Caco-2 (cell line): ENCODE data around the gene SDF4. TPM values are rescaled to one million over a fixed set of nuclear protein-coding genes. Genes with fewer than 3 reads are reported as not detected.

Experiments used
- BruUV-seq: library from RNA; stranded (reverse); fragments of 400-500 nt; replicated peaks from 2 replicates; lab custom pipeline; 2021; lab: Mats Ljungman, UMichigan
- CTCF ChIA-PET: fragments of 300-600 bp; sonication (Branson Sonifier 250); formaldehyde crosslinking; loops from one replicate; lab custom pipeline; 2022; ENCODE audit warnings: antibody characterized with exemption; lab: Charles Lee
- POLR2A ChIA-PET: fragments of 300-600 bp; sonication (Branson Sonifier 250); formaldehyde crosslinking; loops from one replicate; lab custom pipeline; 2022; ENCODE audit warnings: antibody characterized with exemption; lab: Charles Lee
- DNase-seq, 2 experiments: peaks; one replicate each; pipeline versions ENCODE4 v3.0.0 to v3.0.0-alpha.2; 2020 to 2022
- H3K27me3 ChIP-seq: replicated peaks from 2 replicates; pipeline ENCODE4 v1.6.0; 2011; ENCODE audit warnings: low read length; ENCODE audit not compliant: control insufficient read depth, insufficient read depth
- H3K36me3 ChIP-seq: 2 replicates; pipeline ENCODE4 v1.5.1; 2011; ENCODE audit warnings: low read length; ENCODE audit not compliant: control insufficient read depth, insufficient read depth
- H3K4me1 ChIP-seq: fragments of 250-450 bp; sonication (Bioruptor Pico); 2 replicates; pipeline ENCODE4 v1.5.1; 2020; ENCODE audit warnings: mild to moderate bottlenecking
- H3K4me3 ChIP-seq: 2 replicates; pipeline ENCODE4 v1.5.1; 2011; ENCODE audit warnings: low read depth, mild to moderate bottlenecking, control low read depth, low read length
- H3K9me3 ChIP-seq: fragments of 250-450 bp; sonication (Bioruptor Pico); 2 replicates; pipeline ENCODE4 v1.5.1; 2020; ENCODE audit warnings: mild to moderate bottlenecking, moderate library complexity
- H3K27ac Mint-ChIP-seq: one replicate; pipeline ENCODE4 v1.8.0; 2022; ENCODE audit warnings: mixed read lengths; ENCODE audit not compliant: unreplicated experiment
- H3K27me3 Mint-ChIP-seq: one replicate; pipeline ENCODE4 v1.8.0; 2022; ENCODE audit warnings: mixed read lengths; ENCODE audit not compliant: insufficient read depth, unreplicated experiment
- H3K36me3 Mint-ChIP-seq: one replicate; pipeline ENCODE4 v1.8.0; 2022; ENCODE audit warnings: mild to moderate bottlenecking, mixed read lengths; ENCODE audit not compliant: insufficient read depth, unreplicated experiment
- H3K4me1 Mint-ChIP-seq: one replicate; pipeline ENCODE4 v1.8.0; 2022; ENCODE audit warnings: low read depth, mixed read lengths; ENCODE audit not compliant: unreplicated experiment
- H3K4me3 Mint-ChIP-seq: one replicate; pipeline ENCODE4 v1.8.0; 2022; ENCODE audit warnings: mild to moderate bottlenecking, moderate library complexity, mixed read lengths; ENCODE audit not compliant: unreplicated experiment
- H3K9me3 Mint-ChIP-seq: one replicate; pipeline ENCODE4 v1.8.0; 2022; ENCODE audit warnings: mixed read lengths; ENCODE audit not compliant: unreplicated experiment
- intact Hi-C: fragments of 100-400 bp; cut with micrococcal nuclease; formaldehyde crosslinking; loops from one replicate; pipeline ENCODE4 v1.10.0; 2022; ENCODE audit not compliant: unreplicated experiment
- total RNA-seq: library from RNA; stranded (reverse); gene quantifications from 2 replicates; pipeline ENCODE4 v1.2.3, GENCODE V29; 2022
- TF ChIP-seq, protein P1 (sequence below), 2 experiments: fragments of 200-600 bp in 1 of 2; IDR thresholded peaks; 1 replicate in 1 of 2; 2 replicates in 1 of 2; pipeline versions ENCODE4 v1.5.1 to v1.8.0; 2011 to 2022; ENCODE audit warnings: antibody characterized with exemption in 1 of 2, control low read depth in 1 of 2, inconsistent platforms in 1 of 2, low read depth in 1 of 2, low read length in 1 of 2, mild to moderate bottlenecking in 1 of 2, moderate library complexity in 1 of 2; ENCODE audit not compliant: insufficient read depth in 1 of 2, severe bottlenecking in 1 of 2, unreplicated experiment in 1 of 2

Gene SDF4
- total RNA-seq, 1 experiment from 2014 or later, result 140 TPM

DNA sequence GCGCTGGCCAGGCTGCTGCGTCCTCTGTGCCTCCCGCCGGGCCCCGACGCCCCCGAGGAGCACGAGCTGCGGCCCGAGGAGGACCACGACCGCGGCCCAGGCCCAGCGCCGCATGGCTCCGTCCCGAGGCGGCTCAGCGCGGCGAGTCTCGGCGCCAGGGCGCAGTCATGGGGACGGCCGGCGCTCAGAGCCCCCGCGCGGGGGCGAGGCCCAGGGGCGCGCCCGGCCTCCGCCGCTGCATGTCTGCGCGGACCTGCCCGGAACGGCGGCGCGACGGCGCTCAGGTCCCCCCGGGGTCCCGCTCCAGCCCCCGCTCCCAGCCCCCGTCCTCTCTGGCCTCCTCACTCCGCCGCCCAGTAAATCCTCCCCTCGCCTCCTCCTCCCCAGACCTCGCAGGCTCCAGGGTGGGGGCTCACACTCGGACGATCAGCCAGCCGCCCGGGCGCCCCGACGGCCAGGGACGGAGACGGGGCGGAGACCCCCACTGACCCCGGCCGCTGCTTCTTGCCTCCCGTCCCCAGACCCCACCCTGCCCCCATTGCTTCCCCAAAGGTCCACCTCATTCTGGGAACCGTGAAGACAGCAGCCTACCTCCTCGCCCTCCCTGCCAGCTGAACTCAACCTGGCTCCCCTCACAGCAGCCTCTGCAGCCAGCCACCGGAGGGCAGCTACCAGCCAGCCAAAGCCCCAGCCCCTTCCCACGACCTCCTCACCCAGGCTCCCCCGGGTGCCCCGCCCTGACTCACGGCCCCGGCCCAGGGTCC lies 15.0 kb upstream of the SDF4 start, which contains the start of gene C1QTNF12:
Gene C1QTNF12, minus strand, starts transcription at position 146 of the 764 bp plus-strand sequence. Its CDS starts 32 bp downstream, at position 114.
- no peak within 1 kb of the TSS for H3K4me3 ChIP-seq
- Mint-ChIP-seq H3K36me3 (peaks cover 9% of the 10 kb centered on the region), H3K27ac (no peak within 1 kb of the TSS), H3K27me3 (no peaks in the 10 kb centered on the region), H3K9me3 (no peaks in the 10 kb centered on the region), H3K4me1 (no peaks in the 10 kb centered on the region), H3K4me3 (no peak within 1 kb of the TSS)
- ChIA-PET CTCF (interaction anchor here (0.6 kb wide), 1 partner anchor 264 kb away, joined by 7 read pairs; no protein-coding TSS in a partner anchor), POLR2A (no interaction called here)
- H3K9me3 ChIP-seq, result no peaks in the 10 kb centered on the region
- intact Hi-C loops, result no loop called here
- H3K4me1 ChIP-seq, result peaks cover 7% of the 10 kb centered on the region; the same call in 1 of the 2 replicates
- no peak for DNase-seq
- BruUV-seq, result no TSS peak
- TF ChIP-seq, protein P1, sequence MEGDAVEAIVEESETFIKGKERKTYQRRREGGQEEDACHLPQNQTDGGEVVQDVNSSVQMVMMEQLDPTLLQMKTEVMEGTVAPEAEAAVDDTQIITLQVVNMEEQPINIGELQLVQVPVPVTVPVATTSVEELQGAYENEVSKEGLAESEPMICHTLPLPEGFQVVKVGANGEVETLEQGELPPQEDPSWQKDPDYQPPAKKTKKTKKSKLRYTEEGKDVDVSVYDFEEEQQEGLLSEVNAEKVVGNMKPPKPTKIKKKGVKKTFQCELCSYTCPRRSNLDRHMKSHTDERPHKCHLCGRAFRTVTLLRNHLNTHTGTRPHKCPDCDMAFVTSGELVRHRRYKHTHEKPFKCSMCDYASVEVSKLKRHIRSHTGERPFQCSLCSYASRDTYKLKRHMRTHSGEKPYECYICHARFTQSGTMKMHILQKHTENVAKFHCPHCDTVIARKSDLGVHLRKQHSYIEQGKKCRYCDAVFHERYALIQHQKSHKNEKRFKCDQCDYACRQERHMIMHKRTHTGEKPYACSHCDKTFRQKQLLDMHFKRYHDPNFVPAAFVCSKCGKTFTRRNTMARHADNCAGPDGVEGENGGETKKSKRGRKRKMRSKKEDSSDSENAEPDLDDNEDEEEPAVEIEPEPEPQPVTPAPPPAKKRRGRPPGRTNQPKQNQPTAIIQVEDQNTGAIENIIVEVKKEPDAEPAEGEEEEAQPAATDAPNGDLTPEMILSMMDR (IDR thresholded peaks at IDR 0.05; ENCODE audit: insufficient read depth in 1 of 2, low read depth in 1 of 2, low read length in 1 of 2, severe bottlenecking in 1 of 2, unreplicated experiment in 1 of 2), result no peak
- no peaks in the 10 kb centered on the region for H3K27me3 ChIP-seq
- H3K36me3 ChIP-seq, result no peaks in the 10 kb centered on the region

DNA sequence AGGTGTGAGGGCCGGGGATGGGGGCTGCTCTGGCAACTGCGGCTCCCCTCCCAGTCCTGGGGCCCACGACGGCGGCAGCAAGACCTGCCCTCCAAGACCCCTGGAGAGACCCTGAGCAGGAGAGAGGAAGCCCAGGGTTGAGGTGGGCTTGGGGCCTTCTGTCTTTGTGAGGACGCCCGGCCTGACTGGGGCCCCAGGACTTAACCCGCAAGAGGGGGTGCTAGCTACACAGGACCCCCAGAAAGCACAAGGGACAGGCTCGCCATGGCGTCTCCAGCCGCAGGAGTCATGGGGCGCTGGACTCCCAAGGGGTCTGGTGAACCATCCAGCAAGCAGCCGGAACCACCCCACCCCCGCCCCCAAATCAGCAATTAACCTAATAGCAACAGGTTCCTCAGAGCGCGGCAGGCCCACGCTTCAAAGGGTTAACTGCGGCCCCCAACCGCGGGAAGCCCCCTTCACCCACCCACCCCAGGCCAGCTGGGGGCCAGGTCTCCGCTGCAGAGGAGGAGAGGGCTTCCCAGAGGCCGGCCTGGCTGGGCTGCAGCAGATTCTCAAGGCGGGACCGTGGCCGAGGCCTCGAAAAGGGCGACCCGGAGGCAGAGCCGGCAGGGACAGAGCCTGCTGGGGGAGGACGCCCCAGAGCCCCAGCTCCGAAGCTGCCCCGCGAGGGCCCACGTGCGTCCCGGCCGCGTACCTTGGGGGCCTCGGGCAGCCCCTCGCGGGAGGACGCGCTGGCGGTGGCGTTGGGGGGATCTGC lies 14.2 kb upstream of the SDF4 start:
- Mint-ChIP-seq H3K4me3 (no peak overlapping the region), H3K27ac (no peak overlapping the region), H3K36me3 (peaks cover 16% of the 10 kb centered on the region), H3K4me1 (no peaks in the 10 kb centered on the region), H3K9me3 (no peaks in the 10 kb centered on the region), H3K27me3 (no peaks in the 10 kb centered on the region)
- TF ChIP-seq, protein P1 (IDR thresholded peaks at IDR 0.05; ENCODE audit: insufficient read depth in 1 of 2, low read depth in 1 of 2, low read length in 1 of 2, severe bottlenecking in 1 of 2, unreplicated experiment in 1 of 2), result no peak
- no peaks in the 10 kb centered on the region for H3K9me3 ChIP-seq
- H3K4me1 ChIP-seq, result peaks cover 7% of the 10 kb centered on the region; the same call in 1 of the 2 replicates
- ChIA-PET POLR2A (no interaction called here), CTCF (no interaction called here)
- H3K27me3 ChIP-seq, result no peaks in the 10 kb centered on the region
- H3K36me3 ChIP-seq, result no peaks in the 10 kb centered on the region
- no peak overlapping the region for H3K4me3 ChIP-seq
- intact Hi-C loops, result no loop called here
- no peak for DNase-seq
- no TSS peak for BruUV-seq

DNA sequence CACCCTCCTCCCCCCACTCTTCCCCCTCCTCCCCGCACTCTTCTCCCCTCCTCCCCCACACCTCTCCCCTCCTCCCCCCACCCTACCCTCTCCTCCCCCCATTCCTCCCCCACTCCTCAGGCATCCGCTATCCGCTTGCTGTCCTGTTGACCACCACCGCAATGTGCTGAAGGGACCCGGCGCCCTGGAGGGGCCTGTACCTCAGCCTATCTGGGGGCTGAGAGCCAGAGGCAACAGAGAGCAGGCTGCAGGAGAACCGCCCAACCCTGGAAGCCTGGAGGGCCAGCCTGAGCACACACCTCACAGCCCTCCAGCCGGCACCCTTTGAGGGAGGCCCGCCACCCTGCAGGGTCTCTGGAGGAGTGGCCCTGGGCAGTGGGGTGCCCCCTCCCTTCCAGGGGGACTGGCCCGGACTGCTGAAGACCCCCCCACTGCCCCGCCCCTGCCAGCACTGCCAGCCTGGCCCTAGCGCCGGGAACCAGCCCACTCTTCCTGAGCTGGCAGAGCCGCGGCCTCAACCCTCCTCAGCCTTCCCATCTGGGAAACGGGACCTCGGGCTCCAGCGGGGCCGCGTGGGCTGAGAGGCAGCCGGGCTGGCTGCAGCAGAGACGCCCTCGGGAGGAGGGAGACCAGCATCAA lies 13.5 kb upstream of the SDF4 start:
- TF ChIP-seq, protein P1 (IDR thresholded peaks at IDR 0.05; ENCODE audit: insufficient read depth in 1 of 2, low read depth in 1 of 2, low read length in 1 of 2, severe bottlenecking in 1 of 2, unreplicated experiment in 1 of 2), result no peak
- ChIA-PET POLR2A (no interaction called here), CTCF (no interaction called here)
- no TSS peak for BruUV-seq
- H3K4me1 Mint-ChIP-seq, result no peaks in the 10 kb centered on the region
- DNase-seq, result no peak
- no peak overlapping the region for H3K27ac Mint-ChIP-seq
- Histone ChIP-seq H3K9me3 (no peaks in the 10 kb centered on the region), H3K27me3 (no peaks in the 10 kb centered on the region), H3K36me3 (no peaks in the 10 kb centered on the region), H3K4me3 (no peak overlapping the region), H3K4me1 (peaks cover 7% of the 10 kb centered on the region; the same call in 1 of the 2 replicates)
- no peak overlapping the region for H3K4me3 Mint-ChIP-seq
- no peaks in the 10 kb centered on the region for H3K9me3 Mint-ChIP-seq
- H3K27me3 Mint-ChIP-seq, result no peaks in the 10 kb centered on the region
- intact Hi-C loops, result no loop called here
- peaks cover 17% of the 10 kb centered on the region for H3K36me3 Mint-ChIP-seq
